Measurements from ENCODE around the gene TMEM245. TPM values are rescaled to one million over a fixed set of nuclear protein-coding genes. Genes with fewer than 3 reads are reported as not detected.

TMEM245 gene
- total and polyA plus RNA-seq, 2 donors (not counting 3 experiments of a cell fraction or from before 2014, with no cell fraction given): 44.2 to 48.0 TPM

DNA sequence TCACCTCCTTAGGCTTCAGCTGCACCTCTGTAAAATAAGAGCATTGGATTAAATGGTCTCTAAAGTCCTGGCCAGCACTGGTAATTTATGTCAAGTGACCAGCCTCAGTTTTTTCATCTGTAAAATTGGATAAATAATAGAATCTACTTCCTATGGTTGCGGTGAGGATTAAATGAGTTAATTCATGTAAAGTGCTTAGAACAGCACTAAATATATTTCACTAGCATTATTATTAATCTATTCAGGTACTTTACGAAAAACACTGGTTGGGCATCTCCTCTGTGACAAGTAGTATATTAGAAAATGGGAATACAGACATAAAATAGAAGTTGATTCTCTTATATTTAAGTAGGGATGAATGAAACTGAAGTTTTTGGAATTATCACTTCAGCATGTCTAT, 13.8 kb upstream of the TMEM245 start:
- peaks cover 2 to 4% of the 10 kb centered on the region in 2 experiments for H3K27me3 ChIP-seq (ENCODE audit: control insufficient read depth in 2 of 2, insufficient read depth in 2 of 2, low read length in 2 of 2)
- FAIRE-seq: no peak
- no TSS peak for BruUV-seq (replicated peaks)
- intact Hi-C loops (cut with micrococcal nuclease): no loop called here
- no peaks in the 10 kb centered on the region for H3K79me2 ChIP-seq (ENCODE audit: control insufficient read depth, insufficient read depth, low read length)
- no peak overlapping the region for H3K9ac ChIP-seq (replicated peaks; ENCODE audit: extremely low read depth, insufficient read depth, low read length)
- TF ChIP-seq POLR2A (IDR thresholded peaks at IDR 0.05; ENCODE audit: low read depth, low read length) (no peak), POLR2AphosphoS5 (IDR thresholded peaks at IDR 0.05; ENCODE audit: insufficient read depth, low read depth, low read length) (no peak), JUN (IDR thresholded peaks at IDR 0.05; ENCODE audit: borderline replicate concordance, insufficient read depth, insufficient read length, low read depth) (no peak), FOS (IDR thresholded peaks at IDR 0.05; ENCODE audit: borderline replicate concordance, insufficient read depth, low read length) (no peak), MYC (IDR thresholded peaks at IDR 0.05; ENCODE audit: low read depth, low read length) (no peak), EZH2 (IDR thresholded peaks at IDR 0.05; ENCODE audit: borderline replicate concordance, low read depth, low read length, severe bottlenecking) (no peak), GATA2 (IDR thresholded peaks at IDR 0.05; ENCODE audit: insufficient read depth, insufficient read length, low read depth, low read length) (no peak)
- TF ChIP-seq, protein P1, sequence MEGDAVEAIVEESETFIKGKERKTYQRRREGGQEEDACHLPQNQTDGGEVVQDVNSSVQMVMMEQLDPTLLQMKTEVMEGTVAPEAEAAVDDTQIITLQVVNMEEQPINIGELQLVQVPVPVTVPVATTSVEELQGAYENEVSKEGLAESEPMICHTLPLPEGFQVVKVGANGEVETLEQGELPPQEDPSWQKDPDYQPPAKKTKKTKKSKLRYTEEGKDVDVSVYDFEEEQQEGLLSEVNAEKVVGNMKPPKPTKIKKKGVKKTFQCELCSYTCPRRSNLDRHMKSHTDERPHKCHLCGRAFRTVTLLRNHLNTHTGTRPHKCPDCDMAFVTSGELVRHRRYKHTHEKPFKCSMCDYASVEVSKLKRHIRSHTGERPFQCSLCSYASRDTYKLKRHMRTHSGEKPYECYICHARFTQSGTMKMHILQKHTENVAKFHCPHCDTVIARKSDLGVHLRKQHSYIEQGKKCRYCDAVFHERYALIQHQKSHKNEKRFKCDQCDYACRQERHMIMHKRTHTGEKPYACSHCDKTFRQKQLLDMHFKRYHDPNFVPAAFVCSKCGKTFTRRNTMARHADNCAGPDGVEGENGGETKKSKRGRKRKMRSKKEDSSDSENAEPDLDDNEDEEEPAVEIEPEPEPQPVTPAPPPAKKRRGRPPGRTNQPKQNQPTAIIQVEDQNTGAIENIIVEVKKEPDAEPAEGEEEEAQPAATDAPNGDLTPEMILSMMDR (IDR thresholded peaks at IDR 0.05; ENCODE audit: extremely low read depth in 1 of 2, insufficient read depth in 1 of 2, low read depth in 1 of 2, low read length in 2 of 2): no peak
- TF ChIP-seq, protein P2, sequence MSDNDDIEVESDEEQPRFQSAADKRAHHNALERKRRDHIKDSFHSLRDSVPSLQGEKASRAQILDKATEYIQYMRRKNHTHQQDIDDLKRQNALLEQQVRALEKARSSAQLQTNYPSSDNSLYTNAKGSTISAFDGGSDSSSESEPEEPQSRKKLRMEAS (IDR thresholded peaks at IDR 0.05; ENCODE audit: insufficient read depth, insufficient read length): no peak
- no peaks in the 10 kb centered on the region for H3K9me3 ChIP-seq (replicated peaks; ENCODE audit: control insufficient read depth, insufficient read depth, low read length)
- CTCF ChIA-PET: interaction anchor here (1.4 kb wide), 1 partner anchor 119 kb away, joined by 4 read pairs; no protein-coding TSS in a partner anchor
- dilution Hi-C loops (cut with MboI; ENCODE audit: extremely low pct_ligation_motif_present, low sequenced_read_pairs): no loop called here
- H3K4me3 ChIP-seq (replicated peaks in 1 of 3; ENCODE audit: insufficient read depth in 1 of 3, low read depth in 1 of 3, low read length in 3 of 3): no peak overlapping the region
- no peak for DNase-seq (ENCODE audit: low read depth, low spot score)
- no peaks in the 10 kb centered on the region for H4K20me1 ChIP-seq (replicated peaks; ENCODE audit: control insufficient read depth, extremely low read depth, insufficient read depth, low read length)
- no peak overlapping the region for H3K27ac ChIP-seq (ENCODE audit: insufficient read depth, low read depth, low read length)
- H3K4me2 ChIP-seq (ENCODE audit: insufficient read depth, low read length): no peak overlapping the region
- no peak overlapping the region for H2AFZ ChIP-seq (ENCODE audit: low read depth, low read length)
- H3K36me3 ChIP-seq (ENCODE audit: control insufficient read depth in 2 of 2, extremely low read depth in 1 of 2, insufficient read depth in 2 of 2, low read length in 2 of 2): no peaks in the 10 kb centered on the region
- H3K9me1 ChIP-seq (replicated peaks; ENCODE audit: control insufficient read depth, extremely low read depth, insufficient read depth, low read length): no peaks in the 10 kb centered on the region
- POLR2A ChIA-PET: no interaction called here
- H3K4me1 ChIP-seq (ENCODE audit: control insufficient read depth, extremely low read depth, insufficient read depth, low read length): peaks cover 9% of the 10 kb centered on the region
